HepG2 (cell line): ENCODE measurements around the gene TIMM17B. TPM values are rescaled to one million over a fixed set of nuclear protein-coding genes. Genes with fewer than 3 reads are reported as not detected.
"Not testable (repeated sequence)": the region's sequence is repeated elsewhere in the genome, so short reads cannot be mapped to it uniquely, and the experiment has no call there.

Source experiments
- ATAC-seq: fragments of 200-7000 bp; cut with Tn5 transposase; 3 replicates; pipeline ENCODE4 v1.9.1; 2020; ENCODE audit warnings: mild to moderate bottlenecking, moderate library complexity
- BruUV-seq: library from RNA; stranded (reverse); fragments of 400-500 nt; replicated peaks from 2 replicates; lab custom pipeline; 2021; lab: Mats Ljungman, UMichigan
- CTCF ChIA-PET: fragments of 300-600 bp; formaldehyde crosslinking; extraction: SDS; loops from one replicate; lab custom pipeline; 2021; ENCODE audit warnings: low total read pairs, inconsistent platforms, low intra/inter-chr PET ratio; lab: Yijun Ruan, JAX
- POLR2A ChIA-PET: fragments of 350-600 bp; sonication (Branson Sonifier 250); formaldehyde crosslinking; loops from one replicate; lab custom pipeline; 2020; ENCODE audit warnings: antibody characterized with exemption, inconsistent platforms; lab: Yijun Ruan, JAX
- DNase-seq: peaks from one replicate; pipeline ENCODE4 v3.0.0-alpha.2; 2015; ENCODE audit warnings: low spot score
- FAIRE-seq: peaks from 3 replicates; lab custom pipeline; 2011; peaks lifted over from hg19 to GRCh38; lab: Jason Lieb, UNC
- H2AFZ ChIP-seq: one replicate; pipeline ENCODE4 v1.6.1; 2011; ENCODE audit warnings: low read length, inconsistent platforms
- H3K27ac ChIP-seq: fragments of 300-600 bp; 3 replicates; pipeline ENCODE4 v1.8.0; 2011; ENCODE audit warnings: mixed run types, mild to moderate bottlenecking, mixed read lengths, low read length, inconsistent platforms; ENCODE audit not compliant: insufficient read depth; ENCODE audit errors: extremely low read length
- H3K27me3 ChIP-seq, 2 experiments: fragments of 200-600 bp in 1 of 2; 2 replicates in 1 of 2; 3 replicates in 1 of 2; pipeline versions ENCODE4 v1.6.0 to v1.8.0; 2011; ENCODE audit warnings: low read length in 2 of 2, mild to moderate bottlenecking in 2 of 2, moderate library complexity in 2 of 2, inconsistent platforms in 1 of 2; ENCODE audit not compliant: insufficient read depth in 2 of 2, control insufficient read depth in 1 of 2
- H3K36me3 ChIP-seq, 2 experiments: fragments of 200-600 bp in 1 of 2; replicated peaks in 1 of 2; 2 replicates in 1 of 2; 3 replicates in 1 of 2; pipeline versions ENCODE4 v1.5.1 to v1.8.0; 2011; ENCODE audit warnings: low read length in 2 of 2, inconsistent platforms in 1 of 2; ENCODE audit not compliant: insufficient read depth in 2 of 2, control insufficient read depth in 1 of 2
- H3K4me1 ChIP-seq: 2 replicates; pipeline ENCODE4 v1.5.1; 2012; ENCODE audit warnings: low read length, inconsistent platforms; ENCODE audit not compliant: insufficient read depth
- H3K4me2 ChIP-seq: 2 replicates; pipeline ENCODE4 v1.6.0; 2011; ENCODE audit warnings: low read depth, low read length, inconsistent platforms
- H3K4me3 ChIP-seq, 3 experiments: fragments of 200-600 bp in 1 of 3; sonication (generic), shearing (Covaris generic) in 1 of 3; replicated peaks in 1 of 3; 2 replicates each; pipeline ENCODE4 v1.5.1; 2011 to 2016; ENCODE audit warnings: low read length in 3 of 3, inconsistent platforms in 2 of 3, low read depth in 2 of 3, mild to moderate bottlenecking in 2 of 3, control low read depth in 1 of 3, mixed read lengths in 1 of 3; ENCODE audit not compliant: insufficient read depth in 1 of 3
- H3K79me2 ChIP-seq: one replicate; pipeline ENCODE4 v1.6.1; 2011; ENCODE audit warnings: low read length, inconsistent platforms; ENCODE audit not compliant: insufficient read depth
- H3K9ac ChIP-seq: 2 replicates; pipeline ENCODE4 v1.6.0; 2011; ENCODE audit warnings: mild to moderate bottlenecking, low read depth, low read length, inconsistent platforms; ENCODE audit not compliant: insufficient read depth
- H3K9me3 ChIP-seq: 2 replicates; pipeline ENCODE4 v1.5.1; 2012; ENCODE audit warnings: mild to moderate bottlenecking, low read length
- H4K20me1 ChIP-seq: 2 replicates; pipeline ENCODE4 v1.6.0; 2011; ENCODE audit warnings: inconsistent platforms, mild to moderate bottlenecking, low read length, moderate library complexity; ENCODE audit not compliant: insufficient read depth
- ZBED4 ChIP-seq: sonication (generic); formaldehyde crosslinking; IDR thresholded peaks from 2 replicates; pipeline ENCODE4 v1.4.0; 2020; ENCODE audit warnings: missing genetic modification reagents, borderline replicate concordance
- ZNF329 ChIP-seq: sonication (generic); formaldehyde crosslinking; IDR thresholded peaks from 2 replicates; pipeline ENCODE4 v1.9.0; 2021; ENCODE audit warnings: low read depth, mild to moderate bottlenecking, missing genetic modification reagents
- WGBS: methylation state at CpG from one replicate; pipeline ENCODE4 v1.1.6; 2017; ENCODE audit warnings: low lambda C conversion rate; 5-methylcytosine and 5-hydroxymethylcytosine counted together
- in situ Hi-C: cut with HindIII; loops from 2 replicates; pipeline ENCODE4 v1.10.0; 2017; ENCODE audit warnings: low pct_unique_long_range_greater_than_20kb; ENCODE audit not compliant: extremely low pct_ligation_motif_present
- intact Hi-C: fragments of 100-400 bp; cut with micrococcal nuclease; formaldehyde crosslinking; loops from one replicate; pipeline ENCODE4 v1.10.0; 2022; ENCODE audit not compliant: unreplicated experiment
- polyA plus RNA-seq, 8 experiments: library from polyadenylated mRNA; depleted of rRNA in 3 of 8; stranded (reverse) in 7 of 8; unstranded in 1 of 8; fragments of >200 nt; fragmentation: Illumina TruSeq in 4 of 8; extraction: Trizol in 4 of 8; gene quantifications; 2 replicates each; pipeline versions ENCODE4 v1.2.1 to v1.2.3, GENCODE V29; 2011 to 2016; ENCODE audit warnings: low read depth in 4 of 8, missing spikeins in 1 of 8, mixed read lengths in 1 of 8; ENCODE audit not compliant: insufficient read depth in 1 of 8
- total RNA-seq, 5 experiments: library from RNA; depleted of rRNA; stranded (reverse); fragments of >200 nt; fragmentation: Illumina TruSeq; extraction: Trizol; gene quantifications; 2 replicates each; pipeline ENCODE4 v1.2.3, GENCODE V29; 2016; ENCODE audit warnings: low read depth in 1 of 5

TIMM17B gene
- total and polyA plus RNA-seq, 2 of the 13 experiments (the other 11 are each of a cell fraction or from before 2014, with no cell fraction given) = 56.0 to 72.5 TPM

GRCh38 chrX:48890296-48890925 is 7.2 kb downstream of the TIMM17B start:
- POLR2A ChIA-PET = interaction anchor here (1.1 to 2.1 kb wide), 3 partner anchors 13 to 153 kb away, joined by 3 to 8 read pairs (median 5); partner anchors contain the start of gene HDAC6
- peak; percentile 51 for ATAC-seq

GRCh38 chrX:48886586-48886985 is 11.0 kb downstream of the TIMM17B start:
- intact Hi-C loops, H3K27ac ChIP-seq, H3K79me2 ChIP-seq, H3K9ac ChIP-seq, H3K9me3 ChIP-seq, DNase-seq, CTCF ChIA-PET, H3K36me3 ChIP-seq, POLR2A ChIA-PET, in situ Hi-C loops, H3K4me1 ChIP-seq, H3K4me3 ChIP-seq, H3K4me2 ChIP-seq, H2AFZ ChIP-seq, BruUV-seq, H3K27me3 ChIP-seq, H4K20me1 ChIP-seq, FAIRE-seq, ATAC-seq: not testable (repeated sequence)
- 42% methylated on average over 2 of the region's 5 CpGs for WGBS

More at GRCh38 chrX:48890296-48890925, 7.2 kb downstream of the TIMM17B start:
- FAIRE-seq = no peak
- no TSS peak for BruUV-seq
- Histone ChIP-seq H3K79me2 (peaks cover 3% of the 10 kb centered on the region), H3K4me2 (peak overlapping the region; percentile 76), H4K20me1 (no peaks in the 10 kb centered on the region), H3K9me3 (no peaks in the 10 kb centered on the region), H3K27ac (no peak overlapping the region), H3K27me3 (no peaks in the 10 kb centered on the region), H3K36me3 (peaks cover 0 to 6% of the 10 kb centered on the region in 2 experiments; a peak in 1 of 5 replicates), H3K4me3 (peak overlapping the region; percentile 45 to 69 (median 64); a peak in 5 of 6 replicates), H2AFZ (peak overlapping the region; percentile 42), H3K4me1 (0 out of 2 replicates have a peak, but pooled peaks cover 16% of the 10 kb centered on the region), H3K9ac (peak overlapping the region; percentile 43; the same call in 1 of the 2 replicates)
- TF ChIP-seq ZNF329 (CRISPR knock-in tag) (peak; percentile 95), ZBED4 (CRISPR knock-in tag) (no peak)
- under 1% methylated on average over 7 of the region's 15 CpGs for WGBS
- DNase-seq = no peak
- in situ Hi-C loops = no loop called here
- CTCF ChIA-PET = no interaction called here
- intact Hi-C loops = no loop called here
